GM23248 (cell line): ENCODE results near the gene ZBED4.

Experiments
- EZH2 ChIP-seq: fragments of 200-600 bp; sonication (generic); IDR thresholded peaks from 2 replicates; pipeline ENCODE4 v1.6.1; 2018; ENCODE audit warnings: antibody characterized with exemption, mild to moderate bottlenecking; ENCODE audit not compliant: insufficient read depth, poor library complexity, severe bottlenecking
- EZH2phosphoT487 ChIP-seq: fragments of 200-600 bp; sonication (generic); IDR thresholded peaks from 2 replicates; pipeline ENCODE4 v1.6.1; 2018; ENCODE audit warnings: antibody characterized with exemption, moderate library complexity, mild to moderate bottlenecking, low read depth; ENCODE audit not compliant: insufficient read depth

DNA sequence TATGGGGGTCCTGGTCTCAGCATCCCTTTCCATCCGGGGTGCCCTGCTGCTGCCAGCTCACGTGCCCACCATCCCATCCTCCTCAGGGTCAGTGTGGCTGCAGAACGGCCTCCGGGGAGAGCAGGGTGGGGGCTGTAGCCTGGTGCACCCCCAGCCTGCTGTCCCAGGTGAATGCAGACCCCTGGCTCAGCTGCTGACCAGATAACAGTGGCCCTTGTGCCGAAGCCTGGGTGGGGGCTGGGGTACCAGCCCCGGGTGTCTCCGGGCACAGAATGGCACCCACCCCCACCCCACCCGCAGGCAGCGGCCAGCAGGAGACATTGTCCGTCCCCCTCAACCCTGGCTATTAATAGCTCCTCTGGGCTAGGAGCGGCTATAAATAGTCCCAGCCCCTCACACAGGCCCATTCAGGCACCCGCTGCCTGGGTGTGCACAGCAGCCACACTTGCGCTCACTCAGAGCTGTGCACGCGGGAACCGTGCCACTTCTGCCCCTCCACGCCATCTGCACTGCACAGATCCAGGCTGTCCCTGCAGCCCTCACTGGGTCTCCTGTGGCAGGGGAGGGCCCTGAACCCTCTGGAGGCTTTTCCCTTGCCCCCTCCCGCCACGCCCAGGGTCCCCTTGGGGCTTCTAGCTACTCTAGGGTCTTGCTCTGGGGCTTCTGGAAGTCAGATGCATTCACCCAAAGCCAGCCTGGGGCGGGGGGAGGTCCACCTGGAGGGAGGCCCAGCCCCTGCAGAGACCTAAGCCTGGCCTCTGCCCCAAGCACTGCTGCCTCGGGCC lies 83.5 kb downstream of the ZBED4 start:
- TF ChIP-seq EZH2, result no peak
- no peak for TF ChIP-seq EZH2phosphoT487
